Measurements from ENCODE around the gene NRXN3. TPM values are rescaled to one million over a fixed set of nuclear protein-coding genes. Genes with fewer than 3 reads are reported as not detected.

NRXN3 gene
- total RNA-seq, 1 experiment from 2014 or later, result 0.80 TPM

DNA sequence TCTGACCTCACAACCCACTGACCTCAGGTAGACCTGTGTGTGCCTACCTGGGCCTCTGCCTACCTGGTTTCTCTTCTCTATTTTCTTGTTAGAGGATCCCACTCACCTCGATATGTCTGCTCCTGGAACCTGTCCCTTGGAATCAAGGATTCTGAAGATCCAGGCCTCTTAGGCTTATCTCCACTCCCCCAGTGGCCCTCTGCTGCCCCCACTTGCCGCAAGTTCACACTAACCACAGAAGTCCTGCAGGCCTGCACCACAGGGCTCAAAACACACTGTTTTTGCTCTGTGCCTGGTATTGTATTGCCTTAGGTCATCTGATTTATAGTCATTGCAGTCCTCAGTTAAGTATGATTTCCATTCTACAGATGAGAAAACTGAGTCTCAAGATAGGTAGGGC is 15.3 kb upstream of the NRXN3 start:
- Histone ChIP-seq H3K4me3 (ENCODE audit: insufficient read depth, low read depth, low read length) (no peak overlapping the region), H3K27me3 (ENCODE audit: control insufficient read depth, insufficient read depth, low read length) (no peaks in the 10 kb centered on the region), H3K36me3 (replicated peaks; ENCODE audit: control insufficient read depth, insufficient read depth, low read length) (no peaks in the 10 kb centered on the region)
- peak; percentile 63 for DNase-seq

DNA sequence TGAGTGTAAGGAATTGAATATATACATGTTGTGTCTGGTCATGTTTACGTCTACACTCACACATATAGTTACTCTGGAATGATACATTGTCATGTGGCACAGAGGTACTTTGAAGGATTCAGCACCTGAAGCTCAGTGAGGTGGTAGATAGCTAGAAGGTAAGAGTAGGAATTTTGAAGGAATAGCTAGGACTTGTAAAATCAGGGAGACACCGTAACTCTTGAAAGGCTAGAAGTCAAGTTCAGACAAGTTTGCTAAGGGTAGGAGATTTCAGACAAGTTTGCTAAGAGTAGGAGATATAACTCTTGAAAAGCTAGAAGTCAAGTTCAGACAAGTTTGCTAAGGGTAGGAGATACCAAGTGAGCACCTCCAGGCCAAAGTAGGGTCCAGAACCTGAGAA is 14.0 kb upstream of the NRXN3 start:
- no peak for DNase-seq
- Histone ChIP-seq H3K36me3 (replicated peaks; ENCODE audit: control insufficient read depth, insufficient read depth, low read length) (no peaks in the 10 kb centered on the region), H3K27me3 (ENCODE audit: control insufficient read depth, insufficient read depth, low read length) (no peaks in the 10 kb centered on the region), H3K4me3 (ENCODE audit: insufficient read depth, low read depth, low read length) (no peak overlapping the region)

- no peaks in the 10 kb centered on the region for H3K36me3 ChIP-seq (replicated peaks; ENCODE audit: control insufficient read depth, insufficient read depth, low read length)
- no peak overlapping the region for H3K4me3 ChIP-seq (ENCODE audit: insufficient read depth, low read depth, low read length)
- DNase-seq, result peak; percentile 52
- no peaks in the 10 kb centered on the region for H3K27me3 ChIP-seq (ENCODE audit: control insufficient read depth, insufficient read depth, low read length)
Measured at GRCh38 chr14:78157494-78158437, 12.4 kb upstream of the NRXN3 start.

DNA sequence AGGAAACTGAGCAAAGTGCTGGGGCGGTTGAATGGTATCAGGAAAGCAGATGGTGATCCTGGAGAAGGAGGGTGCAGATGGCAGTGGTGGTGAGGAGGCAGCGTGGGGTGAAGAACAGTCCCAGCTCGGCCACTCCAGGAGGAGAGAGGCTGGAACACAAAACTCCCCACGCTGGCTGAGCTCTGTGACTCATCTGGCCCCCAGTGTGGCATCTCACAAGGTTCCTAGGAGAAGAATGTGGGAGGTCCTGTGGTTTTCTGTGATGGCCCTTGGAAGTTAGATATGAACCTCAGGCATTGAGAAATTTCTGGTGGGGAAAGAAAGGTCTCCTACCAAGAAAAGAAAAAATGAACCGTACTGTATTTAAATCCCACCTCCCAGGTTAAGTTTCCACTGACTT is 8.0 kb upstream of the NRXN3 start:
- H3K4me3 ChIP-seq (ENCODE audit: insufficient read depth, low read depth, low read length), result no peak overlapping the region
- no peaks in the 10 kb centered on the region for H3K36me3 ChIP-seq (replicated peaks; ENCODE audit: control insufficient read depth, insufficient read depth, low read length)
- no peak for DNase-seq
- H3K27me3 ChIP-seq (ENCODE audit: control insufficient read depth, insufficient read depth, low read length), result no peaks in the 10 kb centered on the region

DNA sequence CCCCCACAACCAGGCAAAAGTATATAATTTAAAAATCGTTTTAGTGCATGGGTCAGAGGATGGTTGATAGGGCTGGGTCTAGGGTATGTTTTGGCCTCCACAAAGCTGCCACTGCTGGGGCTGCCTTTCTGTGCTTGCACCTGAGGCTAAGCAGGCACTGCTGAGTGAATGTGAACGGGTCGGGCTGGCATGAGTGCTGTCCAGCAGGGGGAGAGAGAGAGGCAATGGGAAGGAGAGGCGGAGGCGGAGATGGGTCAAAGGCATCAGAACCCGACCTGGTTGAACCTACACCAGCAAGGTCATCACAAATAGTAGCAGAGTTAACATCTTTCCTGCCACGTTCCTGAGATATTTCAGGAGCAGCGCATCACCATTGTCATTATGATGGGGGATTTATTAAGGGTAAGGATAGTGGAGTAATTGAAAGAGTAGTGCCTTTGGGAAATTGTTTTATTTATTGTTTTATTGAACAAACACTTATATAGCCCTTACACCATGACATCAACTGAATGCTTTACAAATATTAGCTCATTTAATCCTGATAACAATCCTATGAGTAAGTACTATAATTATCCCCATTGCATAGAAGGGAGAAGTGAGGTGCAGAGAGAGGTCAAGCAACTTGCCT is 5.8 kb upstream of the NRXN3 start:
- peak; percentile 78 for DNase-seq
- Histone ChIP-seq H3K4me3 (ENCODE audit: insufficient read depth, low read depth, low read length) (no peak overlapping the region), H3K36me3 (replicated peaks; ENCODE audit: control insufficient read depth, insufficient read depth, low read length) (no peaks in the 10 kb centered on the region), H3K27me3 (ENCODE audit: control insufficient read depth, insufficient read depth, low read length) (no peaks in the 10 kb centered on the region; the same call in 1 of the 2 replicates)

DNA sequence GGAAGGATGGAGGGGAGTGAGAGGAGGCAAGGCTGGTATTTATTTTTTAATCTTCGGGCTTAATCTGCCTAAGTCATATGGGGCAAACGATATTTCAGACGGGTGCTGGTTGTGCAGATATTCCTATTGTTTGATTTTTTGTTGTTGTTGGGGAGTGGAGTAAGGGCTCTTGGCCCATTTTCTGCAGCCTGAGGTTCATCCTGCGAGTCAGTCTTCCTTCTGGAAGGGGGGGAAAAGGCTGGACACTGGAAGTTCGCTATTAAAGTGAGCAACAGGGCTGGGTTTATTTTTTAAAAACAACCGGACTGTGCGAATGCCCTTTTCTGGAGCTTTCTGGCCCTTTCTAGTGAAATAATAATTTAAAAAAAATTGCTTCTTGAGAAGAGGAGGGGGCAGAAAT is 2.3 kb downstream of the NRXN3 start:
- DNase-seq, result no peak
- no peak overlapping the region for H3K4me3 ChIP-seq (ENCODE audit: insufficient read depth, low read depth, low read length)
- no peaks in the 10 kb centered on the region; the same call in 1 of the 2 replicates for H3K27me3 ChIP-seq (ENCODE audit: control insufficient read depth, insufficient read depth, low read length)
- no peaks in the 10 kb centered on the region for H3K36me3 ChIP-seq (replicated peaks; ENCODE audit: control insufficient read depth, insufficient read depth, low read length)

DNA sequence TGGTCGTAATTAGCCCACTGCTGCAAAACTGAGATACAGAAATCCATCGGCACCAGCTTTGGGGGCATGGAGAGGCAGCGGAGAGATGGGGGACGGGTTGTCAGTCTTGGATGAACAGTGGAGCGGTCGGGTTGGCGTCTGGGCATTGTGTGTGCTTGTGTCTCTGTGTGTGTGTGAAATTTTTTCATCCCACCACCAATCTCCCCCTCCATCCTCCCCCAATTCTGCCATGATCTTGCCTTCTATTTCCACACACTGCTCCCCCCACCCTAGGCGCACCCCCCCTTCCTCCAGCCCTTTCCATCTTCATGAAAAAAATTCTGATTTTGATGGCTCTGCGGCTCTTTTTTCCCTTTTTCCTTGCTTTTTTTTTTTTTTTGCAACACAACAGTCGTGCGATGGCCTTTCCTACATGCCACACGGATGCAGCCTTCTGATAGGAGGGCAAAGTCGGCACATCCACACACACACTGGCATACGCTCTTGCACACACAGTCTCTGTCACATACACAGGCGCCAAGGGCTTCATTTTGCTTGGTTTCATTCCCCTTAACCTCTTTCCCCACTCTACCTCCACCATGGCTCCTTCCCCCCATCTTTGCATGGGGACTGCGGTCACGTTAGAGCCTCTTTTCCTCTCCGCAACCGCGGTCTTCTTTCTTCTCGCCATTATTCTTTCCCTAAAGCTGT is 3.3 kb downstream of the NRXN3 start:
- no peaks in the 10 kb centered on the region; the same call in 1 of the 2 replicates for H3K27me3 ChIP-seq (ENCODE audit: control insufficient read depth, insufficient read depth, low read length)
- no peaks in the 10 kb centered on the region for H3K36me3 ChIP-seq (replicated peaks; ENCODE audit: control insufficient read depth, insufficient read depth, low read length)
- no peak overlapping the region for H3K4me3 ChIP-seq (ENCODE audit: insufficient read depth, low read depth, low read length)
- DNase-seq, result no peak

GRCh38 chr14:78175412-78175811 is 5.2 kb downstream of the NRXN3 start:
- Histone ChIP-seq H3K36me3 (replicated peaks; ENCODE audit: control insufficient read depth, insufficient read depth, low read length) (no peaks in the 10 kb centered on the region), H3K4me3 (ENCODE audit: insufficient read depth, low read depth, low read length) (no peak overlapping the region), H3K27me3 (ENCODE audit: control insufficient read depth, insufficient read depth, low read length) (no peaks in the 10 kb centered on the region)
- DNase-seq, result no peak

DNA sequence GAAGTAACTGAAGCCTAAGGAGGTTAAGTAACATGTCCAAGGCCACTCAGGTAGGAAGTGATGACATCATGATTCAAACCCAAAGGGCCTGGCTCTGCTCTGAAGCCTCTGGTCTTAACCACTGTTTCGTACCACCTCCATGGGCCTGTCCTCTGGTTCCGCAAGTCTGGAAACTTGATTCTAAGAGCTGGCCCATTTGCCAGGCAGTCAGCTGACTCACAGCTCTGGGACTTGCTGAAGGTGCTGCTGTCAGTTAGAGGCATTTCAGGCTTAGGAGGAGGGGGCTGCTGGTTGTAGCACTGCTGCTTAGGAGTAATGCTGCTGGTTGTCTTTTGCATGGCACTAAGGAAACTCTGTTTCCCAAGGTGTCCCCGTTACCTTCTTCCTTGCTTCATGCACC is 7.9 kb downstream of the NRXN3 start:
- Histone ChIP-seq H3K36me3 (replicated peaks; ENCODE audit: control insufficient read depth, insufficient read depth, low read length) (no peaks in the 10 kb centered on the region), H3K4me3 (ENCODE audit: insufficient read depth, low read depth, low read length) (no peak overlapping the region), H3K27me3 (ENCODE audit: control insufficient read depth, insufficient read depth, low read length) (no peaks in the 10 kb centered on the region)
- no peak for DNase-seq

- H3K27me3 ChIP-seq (ENCODE audit: control insufficient read depth, insufficient read depth, low read length), result no peaks in the 10 kb centered on the region
- no peak overlapping the region for H3K4me3 ChIP-seq (ENCODE audit: insufficient read depth, low read depth, low read length)
- DNase-seq, result no peak
- no peaks in the 10 kb centered on the region for H3K36me3 ChIP-seq (replicated peaks; ENCODE audit: control insufficient read depth, insufficient read depth, low read length)
Measured at GRCh38 chr14:78178971-78179370, 8.8 kb downstream of the NRXN3 start.

DNA sequence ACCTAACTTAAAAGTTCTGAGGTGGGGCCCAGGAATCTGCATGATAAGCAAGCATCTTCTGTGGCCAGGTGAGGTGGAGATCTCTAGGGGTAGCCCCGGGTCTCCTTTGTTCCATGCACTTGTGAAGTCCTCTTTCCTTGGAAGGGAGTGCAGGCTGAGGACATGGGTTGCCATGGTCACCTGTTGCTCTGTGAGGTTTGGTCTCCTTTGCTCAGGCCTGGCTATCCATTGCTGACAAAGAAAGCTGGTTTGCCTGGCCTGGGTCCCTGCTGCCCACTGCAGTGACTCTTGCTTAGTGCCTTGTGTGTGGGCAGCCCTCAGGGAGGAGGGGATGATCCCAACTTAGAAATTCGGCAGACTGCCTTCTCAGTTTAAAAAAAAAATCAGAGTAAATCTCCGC is 11.1 kb downstream of the NRXN3 start:
- Histone ChIP-seq H3K27me3 (ENCODE audit: control insufficient read depth, insufficient read depth, low read length) (no peaks in the 10 kb centered on the region), H3K4me3 (ENCODE audit: insufficient read depth, low read depth, low read length) (no peak overlapping the region), H3K36me3 (replicated peaks; ENCODE audit: control insufficient read depth, insufficient read depth, low read length) (no peaks in the 10 kb centered on the region)
- no peak for DNase-seq

DNA sequence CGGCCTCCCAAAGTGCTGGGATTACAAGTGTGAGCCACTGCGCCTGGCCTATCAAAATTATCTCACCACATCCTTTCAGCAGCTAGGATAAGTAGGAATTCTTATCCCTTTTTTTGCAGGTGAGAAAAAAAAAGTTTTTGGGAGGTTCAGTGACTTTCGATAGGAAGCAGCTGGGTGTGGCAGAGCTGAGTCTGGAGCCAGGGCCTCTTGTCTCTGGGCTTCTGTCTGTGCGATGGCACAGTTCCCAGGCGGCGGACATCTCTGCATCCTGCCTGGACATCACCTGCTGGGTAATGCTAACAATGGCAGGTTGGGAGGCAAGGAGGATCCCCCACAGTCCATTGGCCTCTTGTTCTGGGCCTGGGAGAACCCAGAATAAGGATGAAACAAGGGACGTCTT is 12.5 kb downstream of the NRXN3 start:
- DNase-seq, result no peak
- H3K27me3 ChIP-seq (ENCODE audit: control insufficient read depth, insufficient read depth, low read length), result no peaks in the 10 kb centered on the region
- H3K4me3 ChIP-seq (ENCODE audit: insufficient read depth, low read depth, low read length), result no peak overlapping the region
- no peaks in the 10 kb centered on the region for H3K36me3 ChIP-seq (replicated peaks; ENCODE audit: control insufficient read depth, insufficient read depth, low read length)

DNA sequence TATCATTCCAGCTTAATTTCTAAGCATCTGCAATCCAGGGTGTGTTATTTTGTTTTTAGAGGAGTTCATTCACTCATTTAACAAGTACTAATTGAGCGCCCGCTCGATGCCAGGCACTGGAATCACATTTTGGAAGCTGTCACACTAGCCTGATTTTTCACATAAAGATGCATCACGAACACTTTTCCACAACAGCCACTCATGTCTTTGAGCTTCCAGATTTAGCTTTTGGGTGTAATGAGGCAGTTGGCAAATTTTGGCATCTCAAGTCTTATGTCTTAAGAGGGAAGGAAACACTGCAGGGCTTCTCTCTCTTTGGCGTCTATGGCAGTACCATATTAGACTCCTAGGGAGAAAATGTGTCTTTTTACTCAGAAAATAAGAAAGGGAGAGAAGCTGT is 14.0 kb downstream of the NRXN3 start:
- no peaks in the 10 kb centered on the region for H3K36me3 ChIP-seq (replicated peaks; ENCODE audit: control insufficient read depth, insufficient read depth, low read length)
- no peak overlapping the region for H3K4me3 ChIP-seq (ENCODE audit: insufficient read depth, low read depth, low read length)
- no peak for DNase-seq
- H3K27me3 ChIP-seq (ENCODE audit: control insufficient read depth, insufficient read depth, low read length), result no peaks in the 10 kb centered on the region

GRCh38 chr14:78186277-78186676 is 16.1 kb downstream of the NRXN3 start:
- no peak for DNase-seq
- no peak overlapping the region for H3K4me3 ChIP-seq (ENCODE audit: insufficient read depth, low read depth, low read length)
- no peaks in the 10 kb centered on the region for H3K36me3 ChIP-seq (replicated peaks; ENCODE audit: control insufficient read depth, insufficient read depth, low read length)
- no peaks in the 10 kb centered on the region for H3K27me3 ChIP-seq (ENCODE audit: control insufficient read depth, insufficient read depth, low read length)

DNA sequence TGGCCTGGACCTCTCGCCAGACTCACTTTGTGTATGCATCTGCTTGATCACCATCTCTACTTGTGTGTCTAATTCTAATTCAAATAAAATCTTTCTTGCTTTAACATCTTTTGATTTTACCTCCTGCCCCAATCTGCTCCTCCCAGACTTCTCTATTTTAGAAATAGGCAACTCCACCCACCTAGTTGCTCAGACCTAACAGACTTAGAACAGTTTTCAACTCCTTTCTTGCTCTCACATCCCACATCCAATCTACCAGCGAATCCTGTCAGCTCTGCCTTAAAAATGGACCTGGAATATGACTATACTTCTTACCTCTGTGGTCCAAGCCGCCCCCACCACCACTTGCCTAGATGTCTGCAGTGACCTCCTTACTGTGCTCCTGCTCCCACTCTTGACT is 18.7 kb downstream of the NRXN3 start:
- Histone ChIP-seq H3K36me3 (replicated peaks; ENCODE audit: control insufficient read depth, insufficient read depth, low read length) (no peaks in the 10 kb centered on the region), H3K27me3 (ENCODE audit: control insufficient read depth, insufficient read depth, low read length) (no peaks in the 10 kb centered on the region), H3K4me3 (ENCODE audit: insufficient read depth, low read depth, low read length) (no peak overlapping the region)
- no peak for DNase-seq
